HG03064 (cell line): ENCODE data around the gene G6PC1.

Source experiments
- ATAC-seq: cut with Tn5 transposase; IDR thresholded peaks from one replicate; pipeline ENCODE4 v1.9.1; 2021; ENCODE audit warnings: low read depth; ENCODE audit not compliant: unreplicated experiment

The G6PC1 gene

GRCh38 chr17:42929497-42929844 is 28.9 kb downstream of the G6PC1 start:
- ATAC-seq, result no peak

- ATAC-seq, result no peak
These were observed 37.4 kb downstream of the G6PC1 start for GRCh38 chr17:42937712-42938596.

GRCh38 chr17:42944211-42944610 is 43.6 kb downstream of the G6PC1 start:
- ATAC-seq, result no peak

- ATAC-seq, result no peak
These were observed 46.2 kb downstream of the G6PC1 start for GRCh38 chr17:42946812-42947211.

- ATAC-seq, result no peak
These were observed 49.6 kb downstream of the G6PC1 start for GRCh38 chr17:42950044-42950783.
